Ascending aorta (tissue), 2 donors: ENCODE measurements around the gene GNA15. TPM values are rescaled to one million over a fixed set of nuclear protein-coding genes. Genes with fewer than 3 reads are reported as not detected.

Source experiments
- DNase-seq, 2 donors: peaks; one replicate each; pipeline ENCODE4 v3.0.0-alpha.2; 2019; ENCODE audit warnings: low spot score in 2 of 2
- H3K27ac ChIP-seq, 2 donors: fragments of 200-600 bp; sonication (generic); one replicate each; pipeline ENCODE4 v1.5.1; 2016 to 2017; ENCODE audit warnings: mild to moderate bottlenecking in 1 of 2
- H3K27me3 ChIP-seq: fragments of 200-600 bp; sonication (generic); one replicate; pipeline ENCODE4 v1.5.1; 2017
- H3K36me3 ChIP-seq, 2 donors: fragments of 200-600 bp; sonication (generic); one replicate each; pipeline ENCODE4 v1.5.1; 2016
- H3K4me1 ChIP-seq, 2 donors: fragments of 200-600 bp; sonication (generic); one replicate each; pipeline ENCODE4 v1.5.1; 2016 to 2017; ENCODE audit warnings: mild to moderate bottlenecking in 1 of 2
- H3K4me3 ChIP-seq, 2 donors: fragments of 200-600 bp; sonication (generic); one replicate each; pipeline ENCODE4 v1.5.1; 2016 to 2017; ENCODE audit warnings: mild to moderate bottlenecking in 1 of 2
- H3K9me3 ChIP-seq, 2 donors: fragments of 200-600 bp; sonication (generic); one replicate each; pipeline ENCODE4 v1.5.1; 2016
- intact Hi-C: fragments of 100-400 bp; cut with DNase I; formaldehyde crosslinking; loops from one replicate; pipeline ENCODE4 v1.15.1; 2023
- total RNA-seq: library from RNA; depleted of rRNA; stranded (reverse); fragments of >200 nt; gene quantifications from one replicate; pipeline ENCODE4 v1.1.0, GENCODE V29; 2016
- TF ChIP-seq, protein P1 (sequence below), 3 experiments: fragments of 200-600 bp in 2 of 3; fragments of 450-650 bp in 1 of 3; sonication (generic) in 2 of 3; IDR thresholded peaks; one replicate each; pipeline ENCODE4 v1.5.1; 2016 to 2019; ENCODE audit warnings: antibody characterized with exemption in 3 of 3, mild to moderate bottlenecking in 1 of 3, moderate library complexity in 1 of 3

The GNA15 gene
- total RNA-seq, 1 donor from 2014 or later, result 7.1 TPM

DNA sequence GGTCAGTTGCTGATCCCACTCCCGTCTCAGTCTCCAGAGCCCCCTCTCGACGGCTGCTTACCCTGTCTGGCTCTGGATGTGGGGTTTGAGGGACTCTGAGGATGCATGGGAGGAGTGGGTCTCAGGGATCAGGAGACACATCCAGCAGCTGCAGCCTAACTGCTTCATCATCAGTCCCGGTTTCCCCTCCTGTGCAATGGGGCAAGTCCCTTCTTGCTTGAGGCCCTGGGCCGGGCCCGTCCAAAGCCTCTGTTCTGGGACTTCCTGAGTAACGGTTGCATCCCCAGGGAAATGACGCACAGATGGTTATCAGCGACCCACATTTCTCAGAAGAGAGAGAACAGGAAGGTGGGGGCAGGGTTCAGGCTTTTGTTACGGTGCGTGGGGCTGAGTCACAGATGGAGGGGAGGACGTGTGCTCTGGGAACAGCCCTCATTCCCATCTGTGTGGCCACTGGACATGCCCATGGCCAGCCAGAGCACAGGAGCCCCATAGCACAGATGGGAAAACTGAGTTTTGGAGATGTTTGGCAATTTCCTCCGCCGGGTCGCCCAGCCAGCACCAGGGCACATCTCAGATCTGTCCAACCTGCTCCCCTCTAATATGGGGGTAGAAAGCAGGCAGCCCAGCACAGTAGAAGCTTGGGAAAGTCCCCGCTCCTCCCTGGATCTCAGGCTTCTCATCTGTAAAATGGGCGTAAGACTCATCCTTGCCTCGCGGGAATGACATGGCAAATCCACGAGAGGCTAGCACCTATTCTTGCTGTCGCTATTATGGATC lies 19.3 kb downstream of the GNA15 start:
- Histone ChIP-seq H3K4me1 (no peaks in the 10 kb centered on the region), H3K36me3 (no peaks in the 10 kb centered on the region), H3K27me3 (no peaks in the 10 kb centered on the region), H3K27ac (peak overlapping the region; percentile 36 to 67), H3K4me3 (no peak overlapping the region), H3K9me3 (no peaks in the 10 kb centered on the region)
- peak; percentile 87 to 95 for DNase-seq
- TF ChIP-seq, protein P1, sequence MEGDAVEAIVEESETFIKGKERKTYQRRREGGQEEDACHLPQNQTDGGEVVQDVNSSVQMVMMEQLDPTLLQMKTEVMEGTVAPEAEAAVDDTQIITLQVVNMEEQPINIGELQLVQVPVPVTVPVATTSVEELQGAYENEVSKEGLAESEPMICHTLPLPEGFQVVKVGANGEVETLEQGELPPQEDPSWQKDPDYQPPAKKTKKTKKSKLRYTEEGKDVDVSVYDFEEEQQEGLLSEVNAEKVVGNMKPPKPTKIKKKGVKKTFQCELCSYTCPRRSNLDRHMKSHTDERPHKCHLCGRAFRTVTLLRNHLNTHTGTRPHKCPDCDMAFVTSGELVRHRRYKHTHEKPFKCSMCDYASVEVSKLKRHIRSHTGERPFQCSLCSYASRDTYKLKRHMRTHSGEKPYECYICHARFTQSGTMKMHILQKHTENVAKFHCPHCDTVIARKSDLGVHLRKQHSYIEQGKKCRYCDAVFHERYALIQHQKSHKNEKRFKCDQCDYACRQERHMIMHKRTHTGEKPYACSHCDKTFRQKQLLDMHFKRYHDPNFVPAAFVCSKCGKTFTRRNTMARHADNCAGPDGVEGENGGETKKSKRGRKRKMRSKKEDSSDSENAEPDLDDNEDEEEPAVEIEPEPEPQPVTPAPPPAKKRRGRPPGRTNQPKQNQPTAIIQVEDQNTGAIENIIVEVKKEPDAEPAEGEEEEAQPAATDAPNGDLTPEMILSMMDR (IDR thresholded peaks at IDR 0.05), result no peak
- intact Hi-C loops, result no loop called here

DNA sequence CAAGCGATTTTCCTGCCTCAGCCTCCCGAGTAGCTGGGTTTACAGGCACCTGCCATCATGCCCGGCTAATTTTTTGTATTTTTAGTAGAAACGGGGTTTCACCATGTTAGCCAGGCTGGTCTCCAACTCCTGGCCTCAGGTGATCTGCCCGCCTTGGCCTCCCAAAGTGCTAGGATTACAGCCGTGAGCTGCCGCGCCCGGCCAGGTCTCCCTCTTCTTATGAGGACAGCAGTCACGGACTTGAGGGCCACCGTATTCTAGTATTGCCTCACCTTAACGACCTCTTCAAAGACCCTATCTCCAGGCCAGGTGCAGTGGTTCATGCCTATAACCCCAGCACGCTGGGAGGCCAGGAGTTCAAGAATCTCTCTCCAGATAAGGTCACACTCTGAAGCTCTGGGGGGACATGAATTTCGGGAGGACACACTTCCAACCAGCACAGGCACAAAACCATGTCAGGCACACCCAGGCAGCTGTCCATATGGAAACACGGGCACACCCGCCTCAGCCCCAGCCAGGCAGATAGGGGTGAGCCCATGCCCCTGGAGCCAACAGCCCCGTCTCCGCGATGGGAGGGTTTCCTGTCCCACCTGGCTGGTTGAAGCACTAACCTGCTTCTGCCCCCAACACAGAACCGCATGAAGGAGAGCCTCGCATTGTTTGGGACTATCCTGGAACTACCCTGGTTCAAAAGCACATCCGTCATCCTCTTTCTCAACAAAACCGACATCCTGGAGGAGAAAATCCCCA lies 21.4 kb downstream of the GNA15 start:
- Histone ChIP-seq H3K4me1 (no peaks in the 10 kb centered on the region), H3K36me3 (no peaks in the 10 kb centered on the region), H3K27ac (no peak overlapping the region), H3K27me3 (no peaks in the 10 kb centered on the region), H3K9me3 (no peaks in the 10 kb centered on the region), H3K4me3 (no peak overlapping the region)
- intact Hi-C loops, result no loop called here
- DNase-seq, result no peak
- TF ChIP-seq, protein P1 (IDR thresholded peaks at IDR 0.05), result no peak

DNA sequence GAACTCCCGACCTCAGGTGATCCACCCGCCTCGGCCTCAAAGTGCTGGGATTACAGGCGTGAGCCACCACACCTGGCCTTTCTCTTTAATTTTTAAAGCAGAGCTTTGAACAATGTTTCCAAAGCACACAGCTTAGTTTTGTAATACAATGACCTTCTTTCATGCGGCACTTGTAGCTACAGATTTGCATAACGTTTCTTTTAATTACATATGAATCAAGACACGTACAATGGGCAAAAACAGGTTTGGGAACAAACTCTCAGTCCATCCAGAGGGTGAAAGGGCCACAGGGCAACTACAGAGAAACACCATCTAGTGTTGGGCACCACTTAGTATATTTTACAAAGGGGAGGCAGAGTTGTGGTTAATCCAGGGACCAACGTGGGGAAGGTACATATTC lies 23.7 kb downstream of the GNA15 start:
- Histone ChIP-seq H3K27me3 (no peaks in the 10 kb centered on the region), H3K9me3 (no peaks in the 10 kb centered on the region), H3K4me1 (no peaks in the 10 kb centered on the region), H3K36me3 (no peaks in the 10 kb centered on the region), H3K4me3 (no peak overlapping the region), H3K27ac (no peak overlapping the region)
- intact Hi-C loops, result no loop called here
- DNase-seq, result no peak
- TF ChIP-seq, protein P1 (IDR thresholded peaks at IDR 0.05), result no peak

DNA sequence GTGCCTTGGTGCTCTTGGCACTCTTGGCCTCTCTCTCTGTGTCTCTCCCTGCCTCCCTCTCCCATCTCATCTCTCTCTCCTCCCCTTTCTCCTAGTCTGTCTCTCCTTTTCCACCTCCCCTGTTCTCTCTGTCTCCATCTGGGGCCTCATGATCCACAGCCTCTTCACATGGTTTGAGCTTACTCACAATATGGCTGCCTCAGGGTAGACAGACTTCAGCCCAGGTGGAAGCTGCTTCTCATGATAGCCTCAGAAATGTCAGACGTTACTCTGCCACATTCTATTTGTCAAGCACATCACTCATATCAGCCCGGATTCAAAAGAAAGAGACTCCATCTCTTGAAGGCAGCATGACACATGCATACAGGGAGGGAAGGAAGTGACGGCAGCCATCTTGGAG lies 24.4 kb downstream of the GNA15 start:
- intact Hi-C loops, result loop anchor here (5.0 kb wide), 1 partner anchor 208 kb away; no protein-coding TSS in a partner anchor
- Histone ChIP-seq H3K4me3 (no peak overlapping the region), H3K27ac (no peak overlapping the region), H3K27me3 (no peaks in the 10 kb centered on the region), H3K4me1 (no peaks in the 10 kb centered on the region), H3K36me3 (no peaks in the 10 kb centered on the region), H3K9me3 (no peaks in the 10 kb centered on the region)
- TF ChIP-seq, protein P1 (IDR thresholded peaks at IDR 0.05), result no peak
- DNase-seq, result no peak

DNA sequence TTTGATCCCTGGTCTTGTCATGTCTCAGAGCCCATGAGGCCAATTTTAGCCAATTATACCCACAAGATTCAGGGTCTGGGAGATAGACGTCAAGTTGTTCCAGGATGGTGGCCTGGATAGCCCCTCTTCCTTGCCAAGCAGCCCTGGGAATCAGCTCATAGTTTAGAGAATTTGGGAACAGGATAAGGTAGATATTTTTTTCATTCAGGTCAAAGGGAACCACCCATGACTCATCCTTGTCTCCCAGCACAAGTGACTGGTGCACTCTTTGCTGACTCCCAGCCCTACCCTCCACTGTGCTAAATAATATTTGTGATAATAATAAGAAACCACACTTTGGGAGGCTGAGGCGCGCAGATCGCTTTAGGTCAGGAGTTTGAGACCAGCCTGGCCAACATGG lies 25.6 kb downstream of the GNA15 start:
- Histone ChIP-seq H3K27ac (no peak overlapping the region), H3K4me3 (no peak overlapping the region), H3K4me1 (no peaks in the 10 kb centered on the region), H3K27me3 (no peaks in the 10 kb centered on the region), H3K36me3 (no peaks in the 10 kb centered on the region), H3K9me3 (no peaks in the 10 kb centered on the region)
- TF ChIP-seq, protein P1 (IDR thresholded peaks at IDR 0.05), result no peak
- no peak for DNase-seq
- intact Hi-C loops, result loop anchor here (5.0 kb wide), 1 partner anchor 209 kb away; no protein-coding TSS in a partner anchor
